ENCODE results near the gene ARNT2. TPM values are rescaled to one million over a fixed set of nuclear protein-coding genes. Genes with fewer than 3 reads are reported as not detected.

Gene ARNT2
- total and polyA plus RNA-seq, 3 experiments from 2014 or later = 0.11 to 0.13 TPM; not detected in 1

DNA sequence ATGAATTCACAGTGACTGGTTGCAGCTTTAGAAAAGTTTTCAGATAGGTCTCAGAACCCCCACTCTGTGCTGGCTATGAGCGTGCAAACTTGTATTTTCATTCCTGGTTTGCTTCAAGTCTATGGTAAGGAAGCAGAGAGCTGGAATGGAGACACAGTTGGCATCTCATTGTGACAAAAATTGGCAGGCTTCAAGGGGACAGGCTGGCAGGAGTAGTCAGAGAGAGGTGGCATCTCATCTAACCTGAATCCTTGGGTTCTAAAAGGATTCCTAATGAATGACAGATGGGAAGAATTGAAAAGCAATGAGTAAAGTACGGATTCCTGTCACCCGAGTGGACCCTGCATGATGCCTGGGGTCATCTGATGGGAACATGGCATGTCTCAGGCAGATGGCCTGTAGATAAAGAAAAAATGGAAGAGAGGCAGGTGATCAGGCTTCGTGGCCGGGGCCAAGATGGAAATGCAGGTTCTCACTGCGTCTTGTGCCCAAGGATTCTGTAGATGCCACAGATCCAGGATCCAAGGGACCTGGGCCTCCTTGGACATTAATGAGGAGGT lies 201.5 kb downstream of the ARNT2 start:
- Histone ChIP-seq H3K4me3 (ENCODE audit: low read length) (no peak overlapping the region), H3K36me3 (ENCODE audit: insufficient read depth, low read length) (no peaks in the 10 kb centered on the region), H3K27me3 (ENCODE audit: insufficient read depth, low read length, poor library complexity, severe bottlenecking) (no peaks in the 10 kb centered on the region), H3K27ac (ENCODE audit: low read depth, low read length) (no peak overlapping the region), H3K9me3 (ENCODE audit: low read length) (no peaks in the 10 kb centered on the region), H3K4me1 (ENCODE audit: insufficient read depth, low read length) (no peaks in the 10 kb centered on the region)
- Mint-ChIP-seq H3K27me3 (peaks cover 13 to 16% of the 10 kb centered on the region in 2 donors), H3K9me3 (no peaks in the 10 kb centered on the region), H3K4me3 (no peak overlapping the region), H3K4me1 (no peaks in the 10 kb centered on the region), H3K36me3 (no peaks in the 10 kb centered on the region), H3K27ac (no peak overlapping the region)
- ChIA-PET CTCF (no interaction called here), POLR2A (no interaction called here)
- DNase-seq = no peak

DNA sequence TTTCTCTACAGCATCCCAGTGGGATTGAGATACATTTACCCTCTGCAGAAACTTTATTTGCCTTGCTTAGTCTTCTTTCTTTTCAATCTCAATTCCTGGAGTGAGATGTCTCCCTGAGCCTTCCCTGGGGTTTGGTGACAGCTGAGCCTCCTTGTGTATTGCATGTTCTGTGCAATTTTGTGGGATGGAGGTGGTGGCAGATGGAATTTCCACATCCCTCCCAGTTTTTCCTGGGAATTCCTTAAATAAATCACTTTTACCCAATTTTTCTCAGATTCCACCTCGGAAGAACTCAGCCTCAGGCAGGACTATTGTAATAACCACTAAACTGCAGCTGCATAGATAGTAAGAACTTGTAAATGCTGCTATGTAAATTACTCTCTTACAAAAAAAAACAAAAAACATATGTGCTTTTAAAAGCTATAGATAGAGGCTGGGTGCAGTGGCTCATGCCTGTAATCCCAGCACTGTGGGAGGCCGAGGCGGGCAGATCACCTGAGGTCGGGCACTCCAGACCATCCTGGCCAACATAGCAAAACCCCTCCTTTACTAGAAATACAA lies 202.4 kb downstream of the ARNT2 start:
- Mint-ChIP-seq H3K9me3 (no peaks in the 10 kb centered on the region), H3K4me1 (no peaks in the 10 kb centered on the region), H3K27ac (no peak overlapping the region), H3K27me3 (peaks cover 13 to 16% of the 10 kb centered on the region in 2 donors), H3K4me3 (no peak overlapping the region), H3K36me3 (no peaks in the 10 kb centered on the region)
- POLR2A ChIA-PET = no interaction called here
- CTCF ChIA-PET = no interaction called here
- no peak overlapping the region for H3K4me3 ChIP-seq (ENCODE audit: low read length)
- no peaks in the 10 kb centered on the region for H3K36me3 ChIP-seq (ENCODE audit: insufficient read depth, low read length)
- no peaks in the 10 kb centered on the region for H3K4me1 ChIP-seq (ENCODE audit: insufficient read depth, low read length)
- H3K27me3 ChIP-seq (ENCODE audit: insufficient read depth, low read length, poor library complexity, severe bottlenecking) = no peaks in the 10 kb centered on the region
- no peaks in the 10 kb centered on the region for H3K9me3 ChIP-seq (ENCODE audit: low read length)
- H3K27ac ChIP-seq (ENCODE audit: low read depth, low read length) = no peak overlapping the region
- no peak for DNase-seq

DNA sequence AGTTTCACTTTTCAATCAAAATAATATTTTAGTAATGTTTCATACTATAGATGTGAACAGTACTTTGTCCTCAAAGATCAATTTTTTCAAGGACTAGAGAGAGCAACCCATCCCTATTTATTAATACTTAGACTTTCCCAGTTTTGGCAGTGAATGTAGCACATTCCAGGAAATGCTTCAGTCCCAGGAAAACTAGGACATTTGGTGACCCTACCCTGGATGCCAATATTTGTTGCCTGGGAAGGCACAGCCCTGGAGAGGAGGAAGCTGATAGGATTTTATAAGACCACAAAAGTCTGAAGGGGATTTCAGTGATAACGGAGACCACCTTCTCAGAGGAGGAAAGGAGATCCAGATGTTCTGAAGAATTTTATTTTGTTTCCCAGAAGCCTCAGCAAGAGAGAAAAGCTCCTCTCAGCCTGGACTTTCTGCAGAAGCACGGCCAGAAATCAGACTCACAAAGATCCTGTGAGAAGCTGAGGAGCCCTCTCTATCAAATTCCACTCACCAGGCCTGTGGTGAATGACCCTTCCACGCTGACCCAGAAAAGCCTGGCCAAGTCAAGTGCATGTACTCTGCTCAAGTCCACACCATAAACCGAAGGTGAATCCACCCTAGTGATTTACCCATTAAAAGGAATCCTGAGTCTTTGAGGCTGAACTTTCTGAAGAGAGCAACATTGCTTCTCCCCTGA lies 203.3 kb downstream of the ARNT2 start:
- Histone ChIP-seq H3K36me3 (ENCODE audit: insufficient read depth, low read length) (no peaks in the 10 kb centered on the region), H3K9me3 (ENCODE audit: low read length) (no peaks in the 10 kb centered on the region), H3K4me3 (ENCODE audit: low read length) (no peak overlapping the region), H3K27ac (ENCODE audit: low read depth, low read length) (no peak overlapping the region), H3K4me1 (ENCODE audit: insufficient read depth, low read length) (no peaks in the 10 kb centered on the region), H3K27me3 (ENCODE audit: insufficient read depth, low read length, poor library complexity, severe bottlenecking) (no peaks in the 10 kb centered on the region)
- no peak for DNase-seq
- Mint-ChIP-seq H3K27ac (no peak overlapping the region), H3K4me1 (no peaks in the 10 kb centered on the region), H3K9me3 (no peaks in the 10 kb centered on the region), H3K4me3 (no peak overlapping the region), H3K36me3 (no peaks in the 10 kb centered on the region), H3K27me3 (peaks cover 13 to 16% of the 10 kb centered on the region in 2 donors)
- ChIA-PET CTCF (no interaction called here), POLR2A (no interaction called here)

DNA sequence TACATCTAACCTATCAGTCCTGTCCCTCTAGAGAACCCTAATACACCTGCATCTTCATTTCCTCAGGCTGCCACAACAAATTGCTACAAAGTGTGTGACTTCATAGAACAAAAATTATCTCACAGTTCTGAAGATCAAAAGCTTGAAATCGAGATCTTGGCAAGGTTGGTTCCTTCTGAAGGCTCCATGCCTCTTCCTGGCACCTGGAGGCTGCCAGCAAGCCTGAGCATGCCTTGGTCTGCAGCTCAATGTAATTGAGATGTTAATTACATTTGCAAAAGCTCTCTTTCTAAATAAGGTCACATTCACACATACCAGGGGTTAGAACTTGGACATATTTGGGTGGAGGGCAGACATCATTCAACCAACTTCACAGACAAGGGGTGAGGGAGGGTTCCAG lies 204.5 kb downstream of the ARNT2 start:
- no peaks in the 10 kb centered on the region for H3K36me3 ChIP-seq (ENCODE audit: insufficient read depth, low read length)

DNA sequence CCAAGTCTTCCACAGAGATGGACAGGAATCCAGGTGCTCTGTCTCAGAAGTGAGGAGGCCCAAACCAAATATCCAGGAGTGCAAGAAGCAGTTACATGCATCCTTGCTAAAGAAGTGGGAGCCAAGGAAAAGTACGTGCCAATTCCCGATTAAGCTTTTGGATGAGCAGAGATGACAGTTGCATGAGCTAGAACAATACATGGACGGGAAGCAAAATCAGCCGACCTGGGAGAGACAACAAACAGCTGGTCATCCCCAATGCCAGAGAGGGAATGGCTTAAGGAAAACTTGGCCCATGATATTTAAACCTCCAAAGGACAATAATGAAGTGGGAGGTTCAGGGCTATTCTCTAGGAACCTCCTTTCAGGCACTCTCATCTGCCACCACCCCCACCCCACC lies 204.9 kb downstream of the ARNT2 start:
- Mint-ChIP-seq H3K36me3 (no peaks in the 10 kb centered on the region), H3K4me1 (no peaks in the 10 kb centered on the region), H3K27ac (no peak overlapping the region), H3K9me3 (no peaks in the 10 kb centered on the region), H3K4me3 (no peak overlapping the region), H3K27me3 (peaks cover 12% of the 10 kb centered on the region in 2 donors)
- CTCF ChIA-PET = no interaction called here
- Histone ChIP-seq H3K9me3 (ENCODE audit: low read length) (no peaks in the 10 kb centered on the region), H3K27me3 (ENCODE audit: insufficient read depth, low read length, poor library complexity, severe bottlenecking) (no peaks in the 10 kb centered on the region), H3K27ac (ENCODE audit: low read depth, low read length) (no peak overlapping the region), H3K36me3 (ENCODE audit: insufficient read depth, low read length) (no peaks in the 10 kb centered on the region), H3K4me1 (ENCODE audit: insufficient read depth, low read length) (no peaks in the 10 kb centered on the region), H3K4me3 (ENCODE audit: low read length) (no peak overlapping the region)
- POLR2A ChIA-PET = no interaction called here
- DNase-seq = no peak

More for the DNA sequence above, 204.5 kb downstream of the ARNT2 start:
- Histone ChIP-seq H3K4me1 (ENCODE audit: insufficient read depth, low read length) (no peaks in the 10 kb centered on the region), H3K9me3 (ENCODE audit: low read length) (no peaks in the 10 kb centered on the region), H3K4me3 (ENCODE audit: low read length) (no peak overlapping the region), H3K27ac (ENCODE audit: low read depth, low read length) (no peak overlapping the region), H3K27me3 (ENCODE audit: insufficient read depth, low read length, poor library complexity, severe bottlenecking) (no peaks in the 10 kb centered on the region)
- Mint-ChIP-seq H3K4me3 (no peak overlapping the region), H3K36me3 (no peaks in the 10 kb centered on the region), H3K9me3 (no peaks in the 10 kb centered on the region), H3K27me3 (peaks cover 11 to 16% of the 10 kb centered on the region in 2 donors), H3K4me1 (no peaks in the 10 kb centered on the region), H3K27ac (no peak overlapping the region)
- CTCF ChIA-PET = no interaction called here
- no peak for DNase-seq
- POLR2A ChIA-PET = no interaction called here

DNA sequence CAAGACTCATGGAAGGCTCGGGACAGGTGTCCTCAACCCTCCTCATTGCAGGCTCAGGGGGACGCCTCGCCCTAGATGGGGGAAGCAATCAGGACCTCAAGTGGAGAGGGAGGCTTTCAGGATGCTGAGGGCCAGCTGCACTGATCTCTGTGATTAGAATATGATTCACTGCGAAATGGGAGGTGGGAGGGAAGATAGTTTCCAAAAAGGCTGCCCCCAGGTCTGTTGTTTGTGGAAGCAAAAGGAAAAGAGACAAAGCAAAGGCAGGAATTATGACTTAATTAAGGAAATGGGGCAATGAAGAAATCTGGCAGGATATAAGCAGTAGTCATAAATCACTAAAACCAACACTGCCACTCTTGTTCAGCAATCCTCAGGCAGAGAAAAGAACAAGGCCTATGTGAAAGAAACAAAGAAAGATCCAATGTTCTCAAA lies 205.3 kb downstream of the ARNT2 start:
- Mint-ChIP-seq H3K36me3 (no peaks in the 10 kb centered on the region), H3K27ac (no peak overlapping the region), H3K9me3 (no peaks in the 10 kb centered on the region), H3K27me3 (peaks cover 8 to 12% of the 10 kb centered on the region in 2 donors), H3K4me3 (no peak overlapping the region), H3K4me1 (no peaks in the 10 kb centered on the region)
- Histone ChIP-seq H3K27ac (ENCODE audit: low read depth, low read length) (no peak overlapping the region), H3K36me3 (ENCODE audit: insufficient read depth, low read length) (no peaks in the 10 kb centered on the region), H3K27me3 (ENCODE audit: insufficient read depth, low read length, poor library complexity, severe bottlenecking) (no peaks in the 10 kb centered on the region), H3K9me3 (ENCODE audit: low read length) (no peaks in the 10 kb centered on the region), H3K4me3 (ENCODE audit: low read length) (no peak overlapping the region), H3K4me1 (ENCODE audit: insufficient read depth, low read length) (no peaks in the 10 kb centered on the region)
- ChIA-PET CTCF (no interaction called here), POLR2A (no interaction called here)
- DNase-seq = no peak

DNA sequence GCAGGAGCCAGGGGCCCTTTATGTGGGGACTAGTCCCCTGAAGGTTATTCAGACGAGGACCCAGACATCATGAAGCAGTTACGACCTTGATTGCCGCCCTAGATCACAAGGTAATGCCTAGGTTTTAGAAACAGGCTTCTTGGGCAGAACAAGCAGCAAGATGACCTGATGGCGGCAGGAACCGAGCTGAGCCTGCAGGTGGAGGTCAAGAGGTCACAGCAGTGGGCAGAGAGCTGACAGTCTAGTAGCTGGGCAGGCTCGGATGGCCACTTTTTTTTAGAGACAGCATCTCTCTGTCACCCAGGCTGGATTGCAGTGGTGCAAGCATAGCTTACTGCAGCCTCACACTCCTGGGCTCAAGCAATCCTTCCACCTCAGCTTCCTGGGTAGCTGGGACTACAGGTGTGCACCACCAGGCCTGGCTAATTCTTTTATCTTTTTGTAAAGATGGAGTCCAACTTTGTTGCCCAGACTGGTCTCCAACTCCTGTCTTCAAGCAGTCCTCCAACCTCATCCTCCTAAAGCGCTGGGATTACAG lies 207.4 kb downstream of the ARNT2 start:
- ChIA-PET CTCF (no interaction called here), POLR2A (no interaction called here)
- DNase-seq = no peak

DNA sequence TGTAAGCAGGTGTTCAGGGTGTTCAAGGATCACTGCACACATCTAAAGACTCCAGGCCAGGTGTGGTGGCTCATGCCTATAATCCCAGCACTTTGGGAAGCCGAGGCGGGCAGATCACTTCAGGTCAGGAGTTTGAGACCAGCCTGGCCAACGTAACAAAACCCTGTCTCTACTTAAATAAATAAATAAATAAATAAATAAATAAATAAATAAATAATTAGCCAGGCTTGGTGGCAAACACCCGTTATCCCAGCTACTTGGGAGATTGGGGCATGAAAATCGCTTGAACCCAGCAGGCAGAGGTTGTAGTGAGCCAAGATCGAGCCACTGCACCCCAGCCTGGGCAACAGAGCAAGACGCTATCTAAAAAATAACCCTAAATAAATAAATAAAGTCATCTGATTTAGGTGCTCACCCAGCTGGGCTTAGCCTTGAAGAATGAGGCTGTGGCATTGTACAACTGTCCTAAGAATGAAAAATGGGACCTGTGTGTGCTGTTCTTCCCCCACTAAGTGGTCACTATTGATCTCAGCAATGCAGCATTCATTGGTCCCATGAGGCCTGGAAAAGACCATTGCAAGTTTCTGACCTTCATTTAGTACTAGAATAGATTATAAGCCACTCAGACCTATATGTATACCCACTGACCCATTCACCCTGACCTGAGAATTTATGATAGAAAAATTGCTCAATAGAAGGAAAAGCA lies 208.1 kb downstream of the ARNT2 start:
- ChIA-PET CTCF (no interaction called here), POLR2A (no interaction called here)
- DNase-seq = no peak
- H3K9me3 ChIP-seq (ENCODE audit: low read length) = no peaks in the 10 kb centered on the region
- no peaks in the 10 kb centered on the region for H3K36me3 Mint-ChIP-seq
- no peaks in the 10 kb centered on the region for H3K9me3 Mint-ChIP-seq
- no peaks in the 10 kb centered on the region for H3K4me1 Mint-ChIP-seq
- H3K27ac ChIP-seq (ENCODE audit: low read depth, low read length) = no peak overlapping the region
- no peaks in the 10 kb centered on the region for H3K4me1 ChIP-seq (ENCODE audit: insufficient read depth, low read length)
- no peak overlapping the region for H3K4me3 ChIP-seq (ENCODE audit: low read length)
- no peak overlapping the region for H3K4me3 Mint-ChIP-seq
- no peak overlapping the region for H3K27ac Mint-ChIP-seq
- H3K27me3 ChIP-seq (ENCODE audit: insufficient read depth, low read length, poor library complexity, severe bottlenecking) = no peaks in the 10 kb centered on the region
- peaks cover 6 to 18% of the 10 kb centered on the region in 2 donors for H3K27me3 Mint-ChIP-seq
- no peaks in the 10 kb centered on the region for H3K36me3 ChIP-seq (ENCODE audit: insufficient read depth, low read length)

More for the DNA sequence above, 207.4 kb downstream of the ARNT2 start:
- Mint-ChIP-seq H3K27ac (no peak overlapping the region), H3K9me3 (no peaks in the 10 kb centered on the region), H3K4me1 (no peaks in the 10 kb centered on the region), H3K27me3 (peaks cover 8 to 14% of the 10 kb centered on the region in 2 donors), H3K36me3 (no peaks in the 10 kb centered on the region), H3K4me3 (no peak overlapping the region)
- H3K27me3 ChIP-seq (ENCODE audit: insufficient read depth, low read length, poor library complexity, severe bottlenecking) = no peaks in the 10 kb centered on the region
- H3K4me3 ChIP-seq (ENCODE audit: low read length) = no peak overlapping the region
- no peaks in the 10 kb centered on the region for H3K4me1 ChIP-seq (ENCODE audit: insufficient read depth, low read length)
- no peaks in the 10 kb centered on the region for H3K9me3 ChIP-seq (ENCODE audit: low read length)
- H3K27ac ChIP-seq (ENCODE audit: low read depth, low read length) = no peak overlapping the region
- no peaks in the 10 kb centered on the region for H3K36me3 ChIP-seq (ENCODE audit: insufficient read depth, low read length)
